NCI-H460 (cell line): ENCODE results near the gene PAK1. TPM values are rescaled to one million over a fixed set of nuclear protein-coding genes. Genes with fewer than 3 reads are reported as not detected.
"Not testable (repeated sequence)": the region's sequence is repeated elsewhere in the genome, so short reads cannot be mapped to it uniquely, and the experiment has no call there.

Experiments used
- DNase-seq: peaks from one replicate; pipeline ENCODE4 v3.0.0-alpha.2; 2016; ENCODE audit warnings: low read depth; ENCODE audit errors: extremely low read depth
- total RNA-seq: library from RNA; depleted of rRNA; stranded (reverse); fragments of >200 nt; shearing (Covaris generic); gene quantifications from 2 replicates; pipeline ENCODE4 v1.2.3, GENCODE V29; 2014

PAK1 gene
- total RNA-seq, 1 experiment from 2014 or later = 18.4 TPM

- no peak for DNase-seq
Measured at GRCh38 chr11:77316733-77317342, 157.1 kb downstream of the PAK1 start.

DNA sequence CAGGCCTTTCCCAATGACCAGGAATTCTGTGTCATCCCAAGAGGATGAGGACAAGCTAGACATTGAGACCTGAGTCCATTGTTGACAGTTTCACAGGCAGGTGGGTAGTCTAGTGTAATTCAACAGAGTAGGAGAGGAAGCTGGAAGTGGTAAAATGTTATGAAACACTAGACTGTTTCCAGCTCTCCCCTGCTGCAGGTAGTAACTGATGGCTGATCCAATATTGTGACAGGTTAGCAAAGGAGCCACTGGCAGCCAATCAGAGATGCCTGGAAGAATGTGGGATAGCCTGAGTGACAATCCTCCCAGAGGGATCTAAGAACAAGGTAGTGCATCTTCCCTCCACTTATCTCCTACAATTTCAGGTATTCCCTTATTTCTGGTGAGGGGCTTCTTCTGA is 161.8 kb downstream of the PAK1 start:
- DNase-seq = no peak

GRCh38 chr11:77311701-77312100 is 162.2 kb downstream of the PAK1 start:
- no peak for DNase-seq

DNA sequence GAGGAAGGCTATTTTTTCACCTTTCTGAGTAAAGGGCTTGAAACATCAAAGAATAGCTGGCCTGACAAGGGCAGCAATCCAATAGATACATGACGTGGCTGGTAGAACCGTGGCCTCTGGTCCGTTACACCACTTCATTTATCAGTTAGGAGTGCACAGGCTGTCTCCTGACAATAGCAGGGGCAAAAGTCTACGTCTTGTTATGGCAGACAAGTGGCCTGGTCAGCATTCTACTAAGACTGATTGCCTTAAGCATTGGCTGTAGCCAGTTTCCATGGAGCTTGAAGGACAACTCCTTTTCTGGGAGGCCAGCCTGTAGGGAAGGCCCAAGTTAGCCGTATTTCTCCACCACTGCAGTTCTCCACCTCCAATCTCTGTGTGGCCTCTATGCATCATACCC is 163.2 kb downstream of the PAK1 start:
- no peak for DNase-seq

DNA sequence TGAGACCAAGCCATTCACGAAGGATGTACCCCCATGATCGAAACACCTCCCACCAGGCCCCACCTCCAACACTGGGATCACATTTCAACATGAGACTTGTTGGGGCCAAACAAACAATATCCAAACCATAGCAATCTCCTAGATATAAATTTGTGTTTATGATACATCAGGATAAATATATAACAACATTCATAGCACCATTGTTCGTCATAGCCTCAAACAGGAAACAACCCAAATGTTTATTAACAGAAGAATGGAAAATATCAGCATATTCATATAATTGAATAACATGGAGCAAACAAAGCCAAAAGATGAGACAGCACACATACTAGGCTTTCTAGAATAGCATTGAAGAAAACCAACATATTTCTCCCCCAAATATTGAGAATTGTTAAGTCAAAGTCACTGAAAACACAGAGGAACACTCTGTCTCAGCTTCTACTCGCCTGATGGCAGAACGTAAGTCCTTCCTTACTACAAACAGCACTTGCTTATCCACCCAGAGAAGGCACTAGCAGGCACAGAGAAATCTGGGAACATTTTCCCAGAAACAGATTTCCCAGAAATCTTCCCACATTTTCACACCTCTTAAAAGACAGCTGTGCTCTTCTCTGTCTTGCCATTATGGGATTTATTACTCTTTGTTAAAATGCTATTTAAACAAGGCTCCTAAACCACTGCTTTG is 164.4 kb downstream of the PAK1 start:
- no peak for DNase-seq

DNA sequence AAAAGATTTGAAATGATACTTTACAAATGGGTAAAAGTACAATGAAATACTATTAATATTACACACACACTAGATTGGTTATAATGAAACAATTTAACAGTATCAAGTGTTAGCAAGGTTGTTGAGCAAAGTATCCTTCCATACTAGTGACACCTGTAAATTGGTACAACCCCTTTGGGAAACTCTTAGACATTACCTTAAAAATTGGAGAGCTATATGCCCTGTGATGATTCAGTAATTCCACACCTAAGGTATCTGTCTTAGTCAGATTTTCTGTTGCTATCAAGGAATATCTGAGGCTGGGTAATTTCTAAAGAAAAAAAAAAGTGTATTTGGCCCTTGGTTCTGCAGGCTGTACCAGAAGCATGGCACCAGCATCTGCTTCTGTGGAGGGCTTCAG is 165.1 kb downstream of the PAK1 start:
- no peak for DNase-seq

- DNase-seq = no peak
Measured at GRCh38 chr11:77303328-77303727, 170.6 kb downstream of the PAK1 start.

- DNase-seq = no peak
Measured at GRCh38 chr11:77302752-77303151, 171.1 kb downstream of the PAK1 start.

DNA sequence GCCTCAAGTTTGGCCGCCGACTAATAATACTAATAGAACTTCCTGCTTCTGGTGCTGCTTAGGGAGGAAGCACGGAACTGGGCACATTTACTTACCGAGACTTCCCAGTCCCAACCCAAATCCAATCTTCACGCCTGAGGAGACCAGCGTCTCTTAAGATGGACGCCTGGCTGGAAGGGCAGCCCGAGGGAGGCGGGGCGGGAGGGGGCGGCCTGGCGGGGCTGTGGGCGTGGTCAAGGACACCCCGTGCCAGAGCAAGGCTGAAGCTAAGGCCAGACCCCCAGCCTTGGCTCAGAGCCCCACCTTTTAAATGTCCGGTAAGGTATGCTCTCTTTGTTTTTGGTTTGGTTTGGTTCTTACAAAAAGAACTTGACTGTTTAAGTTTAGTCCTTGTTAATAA is 172.4 kb downstream of the PAK1 start, which contains the start of gene GDPD4:
GDPD4 (minus strand) TSS at position 177 of the 400 bp plus-strand sequence. CDS start 16,549 bp downstream, outside the sequence.
- DNase-seq = no peak

DNA sequence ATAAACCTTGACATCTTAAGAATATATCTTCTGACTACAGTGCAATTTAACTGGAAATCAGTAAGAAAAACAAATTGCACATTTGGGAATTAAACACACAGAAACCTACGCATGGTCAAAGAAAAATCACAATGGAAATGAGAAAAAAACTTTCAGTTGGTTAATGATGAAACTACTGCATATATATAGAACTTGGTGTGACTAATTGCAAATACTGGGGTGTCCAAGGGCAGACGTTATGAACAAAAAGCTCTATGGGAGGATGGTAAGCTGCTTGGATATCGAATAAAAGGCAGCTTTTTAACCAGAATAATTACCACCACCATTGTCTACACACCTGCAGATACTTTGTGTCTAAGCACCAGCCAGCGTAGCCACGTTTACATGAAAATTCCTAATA is 173.2 kb downstream of the PAK1 start:
- DNase-seq = no peak

GRCh38 chr11:77300028-77300427 is 173.9 kb downstream of the PAK1 start:
- DNase-seq = not testable (repeated sequence)

DNA sequence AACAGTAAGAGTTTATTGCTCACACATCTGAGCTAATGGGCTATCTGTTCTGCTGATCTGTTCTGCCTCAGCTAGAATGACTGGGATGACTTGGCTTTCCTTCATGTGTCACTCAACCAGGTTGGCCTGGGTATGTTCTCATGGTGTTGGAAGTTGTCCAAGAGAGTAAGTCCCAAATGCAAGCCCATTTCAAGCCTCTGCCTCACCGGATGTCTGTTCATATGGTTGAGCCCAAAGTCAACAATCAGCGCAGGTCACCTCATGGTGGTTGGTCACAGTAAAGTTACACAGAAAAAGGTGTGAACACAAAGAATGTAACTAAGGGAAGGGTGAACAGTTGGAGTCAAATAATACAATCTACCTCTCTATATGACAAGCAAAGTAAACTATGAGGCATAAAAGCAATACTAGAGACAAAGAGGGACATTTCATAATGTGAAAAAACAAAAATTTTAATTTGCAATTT is 174.3 kb downstream of the PAK1 start:
- no peak for DNase-seq

DNA sequence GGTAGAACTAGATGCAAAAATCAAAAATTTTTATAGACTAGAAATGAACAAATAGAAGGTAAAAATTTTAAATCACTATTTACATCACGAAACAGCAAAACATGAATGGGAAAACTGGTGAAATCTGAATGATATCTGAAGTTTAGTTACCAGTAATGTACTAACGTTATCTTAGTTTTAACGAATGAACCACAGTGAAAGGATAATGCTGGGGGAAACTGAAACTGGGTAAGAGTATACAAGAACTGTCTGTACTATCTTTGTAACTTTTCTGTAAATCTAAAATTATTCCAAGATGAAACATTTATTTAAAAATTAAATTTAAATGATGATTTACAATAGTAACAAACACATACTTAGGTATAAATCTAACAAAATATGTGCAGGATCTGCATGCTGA is 179.9 kb downstream of the PAK1 start:
- DNase-seq = no peak

DNA sequence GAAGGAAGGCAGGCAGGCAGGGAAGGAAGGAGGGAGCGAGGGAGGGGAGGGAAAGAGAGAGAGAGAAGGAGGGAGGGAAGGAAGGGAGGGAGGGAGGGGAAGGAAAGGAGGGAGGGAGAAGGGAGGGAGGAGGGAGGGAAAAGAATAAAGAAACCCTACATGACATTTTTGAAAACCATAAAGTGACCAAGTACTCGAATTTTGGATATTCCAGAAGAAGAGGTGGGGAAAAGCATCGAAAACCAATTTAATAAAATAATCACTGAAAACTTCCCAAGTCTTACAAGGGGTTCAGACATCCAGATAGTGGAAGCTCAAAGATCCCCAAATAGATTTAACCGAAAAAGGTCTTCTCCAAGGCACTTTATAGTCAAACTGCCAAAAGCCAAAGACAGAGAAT is 184.2 kb downstream of the PAK1 start:
- no peak for DNase-seq

- no peak for DNase-seq
Measured at GRCh38 chr11:77287615-77288273, 186.2 kb downstream of the PAK1 start.

GRCh38 chr11:77287136-77287535 is 186.8 kb downstream of the PAK1 start:
- no peak for DNase-seq

DNA sequence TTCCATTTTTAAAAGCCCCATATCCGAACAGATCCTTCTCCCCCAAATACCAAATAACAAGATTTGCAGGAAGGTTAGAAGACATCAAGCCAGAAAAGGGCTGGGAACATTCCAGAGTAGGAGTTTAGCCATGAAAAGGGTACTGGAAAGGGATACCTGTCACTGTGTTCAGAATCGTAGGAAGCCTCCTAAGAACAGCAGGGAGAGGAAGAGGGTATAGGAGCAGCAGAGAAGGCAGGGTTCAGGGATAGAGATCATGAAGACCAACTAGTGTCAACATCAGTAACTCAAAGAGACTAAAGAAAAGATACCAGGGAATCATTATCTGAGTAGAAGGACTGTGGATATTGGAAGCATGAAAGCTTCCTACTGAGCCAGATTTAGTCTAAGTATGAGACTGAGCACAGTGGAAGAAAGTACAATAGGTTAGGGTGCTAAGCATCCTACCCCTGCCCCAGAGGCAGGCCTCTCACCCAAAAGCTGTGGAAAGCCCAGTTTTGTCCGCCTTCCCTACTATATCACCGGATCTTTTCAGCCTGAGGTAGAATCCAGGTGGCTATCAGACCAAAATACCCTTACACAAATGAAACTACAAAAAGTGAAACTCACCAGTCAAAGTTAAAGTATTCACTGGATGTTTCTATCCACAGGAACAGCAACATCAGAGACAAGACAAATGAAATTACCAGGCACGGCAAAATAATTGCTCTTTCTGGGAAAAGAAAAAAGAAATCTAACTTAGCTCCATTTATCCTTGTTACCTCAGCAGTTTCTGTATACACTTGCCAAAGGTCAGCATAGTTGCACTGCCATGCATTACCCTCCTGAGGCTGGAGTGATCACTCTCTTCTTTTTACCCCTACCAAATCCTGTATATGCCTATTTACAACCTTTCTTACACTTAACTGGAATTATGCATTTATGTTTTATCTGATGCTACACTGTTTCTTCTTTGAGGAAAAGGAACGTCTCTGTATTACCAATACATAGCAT is 189.1 kb downstream of the PAK1 start:
- no peak for DNase-seq

DNA sequence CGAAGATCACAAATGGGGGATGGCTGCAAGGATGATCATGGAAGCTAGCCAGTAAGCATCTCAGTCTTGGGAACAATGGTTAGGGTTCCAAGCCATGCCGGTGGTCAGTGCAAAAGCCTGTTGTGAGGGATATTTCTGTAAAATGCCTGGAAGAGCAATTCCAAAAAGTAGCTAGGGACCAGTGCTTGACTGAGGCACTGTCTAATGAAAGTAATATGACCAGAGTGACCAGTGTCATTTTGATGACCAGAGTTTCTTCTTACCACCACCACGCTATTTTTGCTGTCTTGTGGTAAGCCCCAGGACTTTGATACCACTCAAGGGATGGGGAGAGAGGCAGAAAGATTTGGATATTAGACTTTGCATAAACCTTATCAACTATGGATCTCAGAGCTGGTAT is 190.8 kb downstream of the PAK1 start:
- DNase-seq = no peak

GRCh38 chr11:77278595-77279506 is 195.0 kb downstream of the PAK1 start:
- DNase-seq = no peak

GRCh38 chr11:77276271-77276670 is 197.6 kb downstream of the PAK1 start:
- no peak for DNase-seq
